Fibroblast of villous mesenchyme (primary cell): Measurements from ENCODE around the gene AADACL3. TPM values are rescaled to one million over a fixed set of nuclear protein-coding genes. Genes with fewer than 3 reads are reported as not detected.
"Not testable (repeated sequence)": the region's sequence is repeated elsewhere in the genome, so short reads cannot be mapped to it uniquely, and the experiment has no call there.

Experiments used
- DNase-seq: peaks from one replicate; pipeline ENCODE4 v3.0.0-alpha.2; 2010; ENCODE audit warnings: low read depth
- H3K4me3 ChIP-seq: 2 replicates; pipeline ENCODE4 v1.5.1; 2011; ENCODE audit warnings: low read depth, mild to moderate bottlenecking, low read length
- CTCF ChIP-seq: IDR thresholded peaks from 2 replicates; pipeline ENCODE4 v1.5.1; 2012; ENCODE audit warnings: low read depth, mild to moderate bottlenecking, low read length; ENCODE audit not compliant: insufficient read depth
- total RNA-seq: library from RNA; depleted of rRNA; stranded (reverse); fragments of >200 nt; gene quantifications from 2 replicates; pipeline ENCODE4 v1.2.3, GENCODE V29; 2012

The AADACL3 gene
- total RNA-seq, 1 donor: not detected

- no peak overlapping the region for H3K4me3 ChIP-seq
- no peak for TF ChIP-seq CTCF
- no peak for DNase-seq
These were observed 9.8 kb upstream of the AADACL3 start for GRCh38 chr1:12706061-12706460.

GRCh38 chr1:12708396-12709090, 7.4 kb upstream of the AADACL3 start:
- DNase-seq: no peak
- H3K4me3 ChIP-seq: no peak overlapping the region
- TF ChIP-seq CTCF: no peak

GRCh38 chr1:12709091-12709491, 6.8 kb upstream of the AADACL3 start:
- no peak overlapping the region for H3K4me3 ChIP-seq
- TF ChIP-seq CTCF: no peak
- DNase-seq: no peak

- no peak overlapping the region for H3K4me3 ChIP-seq
- DNase-seq: no peak
- TF ChIP-seq CTCF: no peak
These were observed 6.2 kb upstream of the AADACL3 start for GRCh38 chr1:12709696-12710095.

GRCh38 chr1:12711536-12711935, 4.4 kb upstream of the AADACL3 start:
- no peak overlapping the region for H3K4me3 ChIP-seq
- DNase-seq: peak; percentile 4
- no peak for TF ChIP-seq CTCF

- no peak for TF ChIP-seq CTCF
- no peak overlapping the region for H3K4me3 ChIP-seq
These were observed 3.8 kb upstream of the AADACL3 start for GRCh38 chr1:12712076-12712475.

GRCh38 chr1:12712929-12713328, 3.0 kb upstream of the AADACL3 start:
- no peak overlapping the region for H3K4me3 ChIP-seq
- no peak for DNase-seq
- no peak for TF ChIP-seq CTCF

More at GRCh38 chr1:12712076-12712475, 3.8 kb upstream of the AADACL3 start:
- DNase-seq: no peak

- not testable (repeated sequence) for DNase-seq, H3K4me3 ChIP-seq
These were observed 2.3 kb upstream of the AADACL3 start for GRCh38 chr1:12713651-12714050.
